ENCODE results near the gene JAK2.

Gene JAK2

DNA sequence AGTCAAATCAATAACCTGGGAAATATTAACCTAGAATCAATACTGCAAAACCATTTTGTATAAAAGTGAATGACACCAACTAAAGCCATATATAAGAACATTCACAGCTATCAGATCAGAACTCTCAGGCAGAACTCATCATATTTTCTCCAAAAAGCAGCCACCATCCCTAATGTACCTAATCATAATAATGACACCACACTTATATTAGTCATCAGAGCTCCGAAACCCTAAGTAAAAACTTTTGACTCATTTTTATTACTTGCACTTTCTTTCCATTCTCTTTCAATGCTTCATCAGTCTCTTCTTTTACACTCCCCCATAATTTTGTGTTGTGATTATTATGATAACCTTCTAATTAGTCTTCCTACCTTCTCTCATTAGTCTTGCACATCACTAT is 155.1 kb downstream of the JAK2 start:
- DNase-seq = no peak

DNA sequence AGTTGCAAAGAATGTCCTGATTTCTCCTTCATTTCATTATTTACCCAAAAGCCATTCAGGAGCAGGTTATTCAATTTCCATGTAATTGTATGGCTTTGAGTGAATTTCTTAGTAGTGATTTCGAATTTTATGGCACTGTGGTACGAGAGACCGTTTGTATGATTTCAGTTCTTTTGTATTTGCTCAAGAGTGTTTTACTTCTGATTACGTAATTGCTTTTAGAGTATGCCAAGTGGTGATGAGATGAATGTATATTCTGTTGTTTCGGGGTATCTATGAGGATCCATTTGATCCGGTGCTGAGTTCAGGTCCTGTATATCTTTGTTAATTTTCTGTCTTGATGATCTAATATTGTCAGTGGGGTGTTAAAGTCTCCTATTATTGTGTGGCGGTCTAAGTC is 159.1 kb downstream of the JAK2 start:
- no peak for DNase-seq

DNA sequence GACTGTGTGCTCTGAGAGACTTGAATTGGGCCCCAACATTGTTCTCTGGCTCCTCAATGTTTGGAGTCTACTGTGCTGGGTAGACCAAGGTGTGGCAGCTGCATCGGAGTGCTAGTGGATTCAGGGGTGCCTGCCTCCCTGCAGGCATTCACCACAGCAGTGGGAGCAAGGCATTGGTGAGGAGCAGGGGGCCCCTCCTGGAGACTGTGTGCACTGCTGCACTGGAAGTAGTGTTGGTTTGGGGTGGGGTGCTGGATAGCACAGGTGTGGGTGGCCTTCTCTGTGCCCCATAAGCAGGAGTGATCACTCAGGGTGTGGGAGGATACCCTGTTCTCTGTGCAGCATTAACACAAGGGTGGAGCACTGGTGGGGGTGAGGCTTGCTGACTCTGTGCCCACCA is 161.2 kb downstream of the JAK2 start:
- no peak for DNase-seq
